HG03196 (cell line): Measurements from ENCODE around the gene GPRC5A.

Experiments used
- ATAC-seq: cut with Tn5 transposase; IDR thresholded peaks from one replicate; pipeline ENCODE4 v1.9.1; 2021; ENCODE audit not compliant: unreplicated experiment

The GPRC5A gene

GRCh38 chr12:12908711-12909110 lies 17.3 kb downstream of the GPRC5A start:
- no peak for ATAC-seq

- no peak for ATAC-seq
These were observed 18.0 kb downstream of the GPRC5A start for GRCh38 chr12:12909228-12909994.

DNA sequence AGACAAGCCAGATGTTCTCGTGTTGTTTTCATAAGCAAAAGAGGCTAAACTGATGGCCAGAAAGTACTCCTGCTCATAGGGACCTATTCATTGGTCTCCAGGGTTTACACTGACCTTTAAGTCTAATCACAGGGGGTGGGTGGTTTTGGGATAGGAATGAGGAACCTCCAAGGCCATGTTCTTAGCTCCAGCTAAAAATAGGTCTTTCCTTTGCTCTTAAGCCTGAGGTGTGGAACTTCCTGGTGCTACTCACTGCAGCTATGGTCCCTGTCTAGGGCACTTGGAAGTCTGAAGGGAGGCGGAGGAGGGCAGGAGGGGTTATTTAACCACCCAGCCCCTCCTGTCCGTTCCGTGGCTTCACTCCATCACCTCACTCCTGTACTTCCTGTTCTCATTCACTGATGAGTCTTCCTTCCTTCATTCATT lies 18.6 kb downstream of the GPRC5A start:
- ATAC-seq = no peak

- no peak for ATAC-seq
These were observed 21.3 kb downstream of the GPRC5A start for GRCh38 chr12:12912711-12913110.

GRCh38 chr12:12915656-12916055 lies 24.3 kb downstream of the GPRC5A start:
- no peak for ATAC-seq

- ATAC-seq = peak; percentile 77
These were observed 25.0 kb downstream of the GPRC5A start for GRCh38 chr12:12916135-12916944.

DNA sequence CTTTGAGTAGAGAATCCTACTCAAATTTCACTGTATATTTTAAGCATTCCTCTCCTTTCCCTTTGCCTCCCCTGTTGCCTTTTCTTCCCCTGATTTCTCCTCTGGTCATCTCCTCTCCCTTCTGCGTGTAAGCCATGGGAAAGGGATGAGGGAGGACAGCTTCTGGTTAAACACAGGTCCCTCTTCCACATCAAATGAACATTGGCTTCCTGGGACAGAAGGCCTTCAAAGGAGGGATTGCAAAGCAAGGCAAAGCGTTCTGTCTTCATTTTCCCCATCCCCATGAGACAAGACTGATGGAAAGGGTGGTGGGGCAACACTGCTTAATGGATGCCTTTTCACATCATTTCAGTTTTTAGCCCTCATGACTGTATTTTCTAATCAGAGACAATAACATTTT lies 26.2 kb downstream of the GPRC5A start:
- no peak for ATAC-seq

GRCh38 chr12:12918781-12919389 lies 27.5 kb downstream of the GPRC5A start:
- ATAC-seq = no peak

- ATAC-seq = no peak
These were observed 28.5 kb downstream of the GPRC5A start for GRCh38 chr12:12919666-12920435.

- ATAC-seq = no peak
These were observed 30.8 kb downstream of the GPRC5A start for GRCh38 chr12:12922191-12922616.

DNA sequence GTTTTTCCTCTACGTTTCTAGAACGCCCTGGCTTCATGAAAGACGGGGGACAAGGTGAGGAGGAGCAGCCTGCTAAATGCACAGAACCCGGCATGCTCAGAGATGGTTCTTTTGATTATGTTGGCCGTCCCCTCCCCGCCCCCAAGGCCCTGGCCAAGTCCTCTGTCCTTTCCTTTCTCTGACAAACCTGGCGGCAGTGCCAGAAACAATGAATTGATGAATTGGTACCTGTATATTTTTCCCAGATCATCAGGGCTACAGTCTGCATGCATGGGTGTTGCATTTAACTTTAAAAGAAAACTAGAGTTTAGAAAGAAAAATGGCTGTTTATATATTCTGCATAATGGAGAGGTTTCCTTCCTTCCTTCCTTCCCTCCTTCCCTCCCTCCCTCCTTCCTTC lies 31.6 kb downstream of the GPRC5A start:
- ATAC-seq = no peak

GRCh38 chr12:12924169-12924568 lies 32.8 kb downstream of the GPRC5A start:
- ATAC-seq = no peak

DNA sequence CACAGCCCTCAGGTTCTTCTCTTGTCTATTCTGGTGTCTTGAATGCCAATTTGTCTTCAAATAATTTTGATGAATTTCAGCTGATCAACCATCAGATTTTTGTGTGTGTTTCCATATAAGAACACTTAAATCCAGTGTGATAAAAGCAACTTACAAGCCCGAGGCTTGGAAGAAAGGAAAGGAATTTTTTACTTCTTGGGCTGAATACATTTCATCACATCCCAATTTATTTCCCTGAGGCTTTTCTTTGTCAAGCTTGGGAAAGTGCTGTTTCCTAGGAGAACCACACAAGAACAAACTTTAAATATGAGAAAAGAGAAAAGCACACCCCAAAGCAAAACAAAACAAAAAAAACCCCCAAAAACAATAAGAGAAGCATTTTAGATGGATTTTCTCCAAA lies 34.0 kb downstream of the GPRC5A start:
- ATAC-seq = no peak

DNA sequence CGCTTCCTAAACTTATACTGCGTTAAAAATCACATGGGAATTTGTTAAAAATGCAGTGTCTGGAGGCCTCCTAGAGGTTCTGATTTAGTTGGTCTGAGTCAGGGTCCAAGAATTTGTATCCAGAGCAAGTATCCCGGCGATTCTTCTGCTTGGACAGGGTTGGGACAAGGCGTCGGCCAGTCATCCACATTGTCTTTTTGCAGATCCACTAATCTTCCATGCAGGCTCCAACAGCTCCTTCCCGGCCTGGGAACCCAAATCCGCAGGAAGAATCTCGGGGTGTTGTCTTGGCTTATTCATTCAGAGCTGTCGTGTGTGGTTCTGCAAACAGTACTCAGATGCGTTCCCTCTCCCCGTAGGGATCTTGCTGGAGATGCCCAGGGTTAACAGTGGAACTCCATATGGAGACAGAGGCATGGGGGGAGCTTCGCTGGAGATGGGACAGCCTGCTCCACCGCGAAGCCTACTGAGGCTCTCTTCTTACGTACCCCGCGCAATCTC lies 35.3 kb downstream of the GPRC5A start:
- no peak for ATAC-seq

DNA sequence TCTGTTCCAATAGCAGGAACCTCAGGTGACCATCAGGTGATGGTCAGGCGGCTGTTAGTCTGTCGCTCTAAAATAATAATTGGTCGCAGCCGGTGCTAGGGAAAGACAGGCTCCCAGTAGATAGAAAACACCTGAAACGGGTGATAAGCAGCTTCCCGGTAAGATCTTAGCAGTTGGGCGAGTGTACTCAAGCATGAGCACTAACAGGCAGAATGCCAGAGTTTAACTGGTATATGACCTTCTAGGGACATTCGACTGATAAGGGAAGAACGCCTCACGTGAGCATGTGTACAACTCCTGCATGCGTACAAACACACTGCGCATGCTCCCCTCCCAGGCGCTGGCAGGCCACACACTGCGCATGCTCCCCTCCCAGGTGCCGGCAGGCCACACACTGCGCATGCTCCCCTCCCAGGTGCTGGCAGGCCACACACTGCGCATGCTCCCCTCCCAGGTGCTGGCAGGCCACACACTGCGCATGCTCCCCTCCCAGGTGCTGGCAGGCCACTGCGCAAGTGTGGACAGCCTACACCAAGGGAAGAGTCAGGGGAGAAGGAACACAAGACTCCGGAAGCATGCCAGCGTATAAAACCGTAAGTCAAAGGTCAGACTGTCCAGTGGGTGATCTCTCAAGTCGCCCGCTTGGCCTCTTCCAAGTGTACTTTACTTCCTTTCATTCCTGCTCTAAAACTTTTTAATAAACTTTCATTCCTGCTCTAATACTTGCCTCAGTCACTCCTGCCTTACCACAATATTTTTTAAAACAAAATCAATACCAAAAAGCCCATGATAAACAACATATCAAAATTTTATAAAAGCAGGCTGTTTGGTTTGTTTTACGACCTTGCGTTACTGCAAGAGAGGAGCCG lies 36.1 kb downstream of the GPRC5A start:
- no peak for ATAC-seq

- no peak for ATAC-seq
These were observed 38.3 kb downstream of the GPRC5A start for GRCh38 chr12:12929696-12930095.

DNA sequence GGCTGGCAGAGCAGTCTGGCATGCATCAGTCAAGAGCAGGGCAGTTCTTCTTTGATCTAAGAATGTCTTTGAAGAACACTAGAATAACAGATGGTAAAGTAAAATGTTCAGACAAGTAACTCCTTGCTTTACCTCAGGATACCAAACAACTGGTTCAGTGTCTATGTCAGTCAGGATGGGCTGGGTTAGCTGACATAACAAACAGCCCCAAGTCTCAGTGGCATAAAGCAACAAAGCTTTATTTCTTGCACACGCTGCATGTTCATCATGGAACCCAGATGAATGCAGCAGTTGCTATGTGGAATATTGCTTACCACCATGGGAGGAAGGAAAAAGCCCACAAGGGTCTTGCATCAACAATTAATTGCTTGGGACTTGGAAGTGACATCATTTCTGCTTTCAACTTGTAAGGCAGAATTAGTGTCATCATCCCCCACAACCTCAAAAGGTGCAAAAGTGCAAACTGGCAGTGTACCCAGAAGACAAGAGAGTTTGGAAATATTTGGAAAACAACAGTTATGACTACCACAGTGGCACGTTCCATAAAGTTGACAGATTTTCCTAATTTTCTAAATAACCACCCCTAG lies 39.4 kb downstream of the GPRC5A start:
- ATAC-seq = no peak

- ATAC-seq = no peak
These were observed 42.4 kb downstream of the GPRC5A start for GRCh38 chr12:12933742-12934141.

DNA sequence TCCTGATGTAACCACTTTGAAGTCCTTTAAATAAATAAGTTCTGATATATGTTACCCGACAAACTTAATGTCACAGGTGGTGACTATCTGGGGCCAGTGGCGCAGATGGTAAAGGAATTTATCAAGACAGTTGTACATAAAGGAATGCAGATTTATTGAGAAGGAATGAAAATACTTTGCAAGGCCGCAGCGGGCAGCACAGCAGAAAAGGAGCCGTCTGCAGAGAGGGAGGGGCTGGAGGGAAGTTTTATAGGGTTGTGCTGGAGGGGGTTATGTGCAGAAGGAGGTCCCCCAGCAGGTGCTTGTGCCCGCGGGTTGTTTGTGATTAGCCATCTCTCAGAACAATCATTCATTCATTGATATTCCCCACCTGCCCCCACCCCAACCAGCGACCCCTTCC lies 43.2 kb downstream of the GPRC5A start:
- no peak for ATAC-seq
